GM18499 (cell line): ENCODE data around the gene SLC6A17.

Source experiments
- ATAC-seq: cut with Tn5 transposase; IDR thresholded peaks from one replicate; pipeline ENCODE4 v1.9.1; 2021; ENCODE audit warnings: moderate number of reproducible peaks; ENCODE audit not compliant: insufficient read depth, unreplicated experiment

The SLC6A17 gene

GRCh38 chr1:110198746-110199145, 48.5 kb downstream of the SLC6A17 start:
- no peak for ATAC-seq

- ATAC-seq = no peak
Observed at GRCh38 chr1:110200190-110200589, 49.9 kb downstream of the SLC6A17 start.

GRCh38 chr1:110200666-110201065, 50.4 kb downstream of the SLC6A17 start:
- no peak for ATAC-seq

- ATAC-seq = no peak
Observed at GRCh38 chr1:110201157-110201825, 51.0 kb downstream of the SLC6A17 start.

- no peak for ATAC-seq
Observed at GRCh38 chr1:110203021-110203661, 52.8 kb downstream of the SLC6A17 start.

GRCh38 chr1:110205156-110205555, 54.9 kb downstream of the SLC6A17 start:
- no peak for ATAC-seq

GRCh38 chr1:110205591-110206155, 55.4 kb downstream of the SLC6A17 start:
- no peak for ATAC-seq

GRCh38 chr1:110206261-110206920, 56.1 kb downstream of the SLC6A17 start:
- ATAC-seq = no peak

- ATAC-seq = no peak
Observed at GRCh38 chr1:110207831-110208230, 57.5 kb downstream of the SLC6A17 start.

GRCh38 chr1:110208916-110209645, 58.8 kb downstream of the SLC6A17 start:
- ATAC-seq = no peak

GRCh38 chr1:110209715-110210603, 59.7 kb downstream of the SLC6A17 start, which contains the start of gene KCNC4:
TSS of gene KCNC4 (plus strand) at chr1:110210314. CDS start at chr1:110211500, 1,186 bp downstream.
- ATAC-seq = no peak

GRCh38 chr1:110210604-110211495, 60.6 kb downstream of the SLC6A17 start:
- ATAC-seq = no peak

- no peak for ATAC-seq
Observed at GRCh38 chr1:110211496-110212168, 61.3 kb downstream of the SLC6A17 start.

GRCh38 chr1:110212169-110213142, 62.2 kb downstream of the SLC6A17 start:
- ATAC-seq = no peak

- no peak for ATAC-seq
Observed at GRCh38 chr1:110213143-110213540, 62.8 kb downstream of the SLC6A17 start.

GRCh38 chr1:110214454-110215404, 64.4 kb downstream of the SLC6A17 start:
- ATAC-seq = no peak
